ENCODE results near the gene SNRPB. TPM values are rescaled to one million over a fixed set of nuclear protein-coding genes. Genes with fewer than 3 reads are reported as not detected.

Gene SNRPB
- polyA plus RNA-seq, result 11.5 and 11.7 TPM in 2 replicates

DNA sequence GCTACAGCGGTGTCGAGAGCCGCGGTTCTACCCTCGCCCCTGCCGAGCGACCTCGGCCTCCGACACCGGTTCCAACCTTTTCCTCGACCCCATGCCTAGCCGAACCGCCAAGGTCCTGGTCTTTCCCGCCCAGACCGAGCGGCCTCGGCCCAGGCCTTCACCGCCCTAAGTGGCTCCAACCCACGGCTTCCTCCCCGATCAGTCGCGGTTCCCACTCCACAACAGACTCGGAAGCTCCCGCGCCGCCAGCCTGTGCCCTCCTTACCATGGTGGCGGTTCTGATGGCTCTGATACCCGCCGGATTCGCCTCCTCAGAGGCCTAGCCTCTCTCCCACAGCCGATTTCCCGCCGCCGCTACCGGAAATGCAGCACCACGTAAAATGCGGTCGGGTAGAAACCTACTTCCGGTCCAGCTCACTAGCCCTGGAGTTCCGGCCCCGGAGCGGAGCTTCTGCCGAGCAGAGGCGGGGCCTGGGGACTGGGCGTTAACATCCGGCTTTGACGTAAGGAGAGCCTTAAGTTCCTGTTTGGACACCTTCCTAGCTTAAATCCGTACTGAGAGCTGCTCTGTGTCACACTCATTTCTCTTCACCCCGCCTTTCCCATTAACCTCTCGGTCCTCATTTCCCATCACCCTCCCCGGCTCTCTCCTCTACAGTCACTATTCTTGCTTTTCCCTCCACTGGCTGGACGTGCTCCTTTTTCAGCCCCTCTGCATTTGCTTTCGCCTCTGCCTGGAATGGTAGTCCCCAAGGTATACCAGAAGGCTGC, at the start of gene SNRPB:
Gene SNRPB (minus strand): TSS at position 367 of the 771 bp plus-strand sequence. CDS start 99 bp downstream, at position 268.

DNA sequence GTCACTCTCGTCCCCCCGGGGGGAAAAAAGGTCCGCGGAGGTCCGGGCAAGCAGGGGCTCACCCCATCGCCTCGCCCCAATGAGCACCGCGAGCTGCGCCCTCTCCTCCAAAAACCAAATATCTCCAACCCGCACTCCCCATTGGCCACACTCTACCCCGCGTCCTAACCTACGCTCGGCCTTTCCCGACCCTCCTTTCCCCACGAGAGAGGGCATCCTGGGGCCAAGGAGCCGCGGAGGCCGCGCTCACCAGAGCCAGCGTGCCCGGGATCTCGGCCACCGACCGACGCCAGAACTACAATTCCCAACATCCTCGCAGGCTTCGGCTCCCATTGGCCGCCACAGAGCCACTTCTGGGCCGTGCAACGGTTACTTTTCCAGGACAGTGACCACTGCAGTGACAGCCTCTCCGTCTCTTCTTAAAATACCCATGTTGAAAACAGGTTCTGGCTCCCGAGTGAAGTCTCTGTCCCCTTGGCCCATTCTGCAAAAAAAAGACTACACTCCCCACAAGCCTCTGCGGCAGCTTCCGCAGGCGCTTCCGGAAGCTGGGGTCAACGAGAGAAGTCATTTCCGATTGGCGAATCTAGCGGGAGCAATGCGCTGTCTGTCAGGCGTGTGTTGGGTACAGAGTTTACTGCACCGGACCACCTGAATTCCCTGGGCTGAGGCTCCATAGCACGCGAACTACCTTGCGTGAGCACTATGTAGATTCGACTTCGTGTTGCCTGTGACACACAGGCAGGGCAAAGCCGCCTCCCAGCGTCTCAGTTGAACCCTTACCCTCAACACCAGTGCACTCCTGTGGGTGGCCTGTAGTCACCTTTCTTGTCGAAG, 38.3 kb upstream of the SNRPB start, which contains the start of gene ZNF343:
Gene ZNF343 (minus strand): TSS at position 285 of the 837 bp plus-strand sequence. CDS start 15,020 bp downstream, outside the sequence.

Other genes with a start within 250 kb of the SNRPB start
- 0.27 TPM in 1 of 2 replicates, not detected in the other for gene TGM3, start 174.8 kb downstream of the SNRPB start, polyA plus RNA-seq
- not detected in 2 replicates for gene TGM6, start 89.9 kb downstream of the SNRPB start, polyA plus RNA-seq
- 4.1 and 7.6 TPM in 2 replicates for gene ZNF343, start 38.1 kb upstream of the SNRPB start, polyA plus RNA-seq
- 0.54 TPM in 1 of 2 replicates, not detected in the other for gene TMC2, start 65.8 kb upstream of the SNRPB start, polyA plus RNA-seq
- 72.1 and 100 TPM in 2 replicates for gene NOP56, start 181.8 kb upstream of the SNRPB start, polyA plus RNA-seq
- gene IDH3B, start 193.4 kb upstream of the SNRPB start, polyA plus RNA-seq, result 151 and 166 TPM in 2 replicates
- 0.52 TPM in 1 of 2 replicates, not detected in the other for gene EBF4, start 222.0 kb upstream of the SNRPB start, polyA plus RNA-seq